HS-5 (cell line): ENCODE results near the gene NOL11.
"Not testable (repeated sequence)": the region's sequence is repeated elsewhere in the genome, so short reads cannot be mapped to it uniquely, and the experiment has no call there.

Experiments used
- DNase-seq: peaks from one replicate; pipeline ENCODE4 v3.0.0-alpha.2; 2012; ENCODE audit warnings: low read depth

Gene NOL11

GRCh38 chr17:67708378-67708777, 9.4 kb upstream of the NOL11 start:
- DNase-seq: no peak

- no peak for DNase-seq
These were observed 5.8 kb upstream of the NOL11 start for GRCh38 chr17:67711916-67712315.

GRCh38 chr17:67712375-67712774, 5.4 kb upstream of the NOL11 start:
- DNase-seq: no peak

- DNase-seq: no peak
These were observed 4.6 kb upstream of the NOL11 start for GRCh38 chr17:67713169-67713568.

- no peak for DNase-seq
These were observed 1.3 kb upstream of the NOL11 start for GRCh38 chr17:67716405-67716798.

GRCh38 chr17:67717192-67717623, 528 bp upstream of the NOL11 start:
- DNase-seq: no peak

- no peak for DNase-seq
These were observed 697 bp downstream of the NOL11 start for GRCh38 chr17:67718325-67718941.

GRCh38 chr17:67725373-67725791, 7.6 kb downstream of the NOL11 start:
- DNase-seq: no peak

- no peak for DNase-seq
These were observed 8.1 kb downstream of the NOL11 start for GRCh38 chr17:67725807-67726206.

- DNase-seq: not testable (repeated sequence)
These were observed 9.7 kb downstream of the NOL11 start for GRCh38 chr17:67727152-67728039.

GRCh38 chr17:67729903-67730302, 12.2 kb downstream of the NOL11 start:
- no peak for DNase-seq

GRCh38 chr17:67730731-67731130, 13.0 kb downstream of the NOL11 start:
- DNase-seq: no peak

- DNase-seq: no peak
These were observed 15.7 kb downstream of the NOL11 start for GRCh38 chr17:67733449-67733848.

- no peak for DNase-seq
These were observed 19.4 kb downstream of the NOL11 start for GRCh38 chr17:67737145-67737544.

GRCh38 chr17:67742025-67742424, 24.3 kb downstream of the NOL11 start:
- no peak for DNase-seq

- no peak for DNase-seq
These were observed 29.2 kb downstream of the NOL11 start for GRCh38 chr17:67746704-67747571.

GRCh38 chr17:67747681-67748235, 30.0 kb downstream of the NOL11 start:
- no peak for DNase-seq

- DNase-seq: no peak
These were observed 32.3 kb downstream of the NOL11 start for GRCh38 chr17:67750067-67750466.

GRCh38 chr17:67751101-67752074, 33.7 kb downstream of the NOL11 start:
- DNase-seq: no peak

- DNase-seq: not testable (repeated sequence)
These were observed 34.4 kb downstream of the NOL11 start for GRCh38 chr17:67752160-67752559.

- DNase-seq: no peak
These were observed 35.3 kb downstream of the NOL11 start for GRCh38 chr17:67753026-67753425.
